HG03025 (cell line): ENCODE results near the gene PTPRQ.

ENCODE experiments used
- ATAC-seq: cut with Tn5 transposase; IDR thresholded peaks from one replicate; pipeline ENCODE4 v1.9.1; 2021; ENCODE audit warnings: mild to moderate bottlenecking, moderate library complexity; ENCODE audit not compliant: unreplicated experiment, low FRiP score

Gene PTPRQ

DNA sequence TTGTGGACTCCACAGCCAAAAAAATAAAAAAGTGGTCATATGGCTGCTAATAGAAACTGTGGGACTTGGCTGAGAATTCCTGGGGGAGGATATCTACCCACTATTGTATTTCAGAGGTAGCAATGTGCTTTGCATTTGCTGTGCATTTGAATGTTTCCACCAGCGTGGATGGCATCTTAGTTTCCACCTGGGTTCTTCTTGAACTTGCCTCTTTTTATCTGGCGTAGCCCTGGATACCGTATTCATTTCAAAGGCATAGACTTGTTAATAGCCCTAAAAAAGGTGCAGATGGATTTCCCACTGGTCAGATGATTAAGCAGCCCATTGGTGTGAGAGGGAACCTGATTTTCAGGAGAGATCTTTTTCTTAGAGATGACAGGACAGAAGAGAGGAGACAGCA, 270.8 kb downstream of the PTPRQ start:
- no peak for ATAC-seq

DNA sequence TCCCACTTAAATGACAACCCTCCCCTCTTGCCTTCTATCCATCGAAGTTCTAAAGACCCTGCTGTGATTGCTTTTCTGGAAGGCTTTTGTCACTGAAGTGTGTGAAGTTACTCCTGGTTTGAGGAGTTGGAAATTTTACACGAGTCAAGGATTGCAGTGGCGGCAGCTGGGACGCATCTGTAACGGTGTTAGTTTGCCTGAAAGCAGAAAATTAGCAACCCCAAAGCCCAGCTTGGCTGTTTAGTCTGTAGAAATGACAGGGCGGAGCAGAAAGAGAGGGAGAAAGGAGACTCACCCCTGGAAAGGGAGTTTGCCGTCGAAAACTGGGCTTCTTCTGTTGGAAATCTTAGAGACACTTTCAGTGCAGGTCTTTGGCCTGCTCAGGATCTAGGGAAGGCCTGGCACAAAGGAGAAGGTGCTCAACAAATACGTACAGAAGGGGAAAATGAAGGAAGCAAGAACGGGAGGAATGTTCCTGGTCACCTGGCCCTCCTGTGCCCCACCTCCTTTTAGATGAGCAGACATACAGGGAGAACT, 271.7 kb downstream of the PTPRQ start:
- no peak for ATAC-seq

DNA sequence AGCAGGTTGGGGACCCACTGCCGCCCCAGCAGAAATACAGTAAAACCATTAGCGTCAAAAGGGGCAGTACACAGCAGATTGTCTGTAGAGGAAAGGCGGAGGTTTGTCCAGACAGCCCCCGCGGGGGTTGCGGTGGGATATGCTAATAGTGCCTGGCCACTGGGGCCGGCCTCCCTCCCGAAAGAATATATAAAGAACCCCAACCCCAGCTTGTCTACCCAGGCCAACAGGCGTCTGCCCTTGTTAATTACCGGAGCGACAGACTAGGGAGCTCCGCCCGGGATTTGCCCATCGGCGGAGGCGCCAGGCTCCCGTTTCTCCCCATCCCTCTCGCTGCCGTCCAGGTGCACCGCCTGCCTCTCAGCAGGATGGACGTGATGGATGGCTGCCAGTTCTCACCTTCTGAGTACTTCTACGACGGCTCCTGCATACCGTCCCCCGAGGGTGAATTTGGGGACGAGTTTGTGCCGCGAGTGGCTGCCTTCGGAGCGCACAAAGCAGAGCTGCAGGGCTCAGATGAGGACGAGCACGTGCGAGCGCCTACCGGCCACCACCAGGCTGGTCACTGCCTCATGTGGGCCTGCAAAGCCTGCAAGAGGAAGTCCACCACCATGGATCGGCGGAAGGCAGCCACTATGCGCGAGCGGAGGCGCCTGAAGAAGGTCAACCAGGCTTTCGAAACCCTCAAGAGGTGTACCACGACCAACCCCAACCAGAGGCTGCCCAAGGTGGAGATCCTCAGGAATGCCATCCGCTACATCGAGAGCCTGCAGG, 272.8 kb downstream of the PTPRQ start, which contains the start of gene MYF5:
TSS of gene MYF5 (plus strand) at position 217 of the 774 bp plus-strand sequence. CDS start at position 369, 152 bp downstream.
- no peak for ATAC-seq

DNA sequence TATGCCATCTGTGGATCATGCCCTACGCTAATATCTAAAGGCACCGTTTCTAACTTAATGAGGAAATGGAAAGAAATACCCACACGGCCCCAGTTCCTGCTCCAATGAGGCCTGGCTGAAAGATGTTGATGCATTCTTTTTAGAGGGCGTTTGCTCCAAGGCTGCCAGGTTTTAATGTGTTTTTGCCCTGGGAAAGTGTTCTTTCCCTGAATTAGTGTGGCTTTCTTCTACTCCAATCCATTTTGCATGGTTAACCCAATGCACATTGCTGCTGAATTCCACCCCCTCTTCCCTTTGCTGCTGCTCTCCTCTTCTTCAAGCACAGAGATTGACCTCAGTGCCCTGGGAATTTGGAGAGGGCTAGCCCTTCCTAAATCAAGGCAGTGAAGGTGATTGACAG, 273.8 kb downstream of the PTPRQ start:
- ATAC-seq, result no peak

DNA sequence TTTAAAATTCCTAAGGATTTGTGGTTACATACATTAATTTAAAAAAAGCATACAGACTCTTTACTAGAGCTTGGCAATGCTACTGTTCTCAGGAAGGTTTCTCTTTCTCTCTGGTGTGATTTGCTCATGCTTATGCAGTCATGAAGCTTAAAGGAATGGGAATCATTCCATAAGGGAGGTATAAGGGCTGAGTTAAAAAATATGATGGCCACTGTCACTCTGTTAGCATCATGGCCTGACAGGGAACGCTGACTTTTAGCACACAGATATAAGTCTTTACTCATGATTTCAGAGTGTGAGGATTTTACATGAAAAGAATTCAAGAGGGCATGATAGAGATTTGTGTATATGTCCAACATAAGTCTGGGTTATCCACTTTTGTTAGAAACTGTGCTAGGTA, 276.5 kb downstream of the PTPRQ start:
- no peak for ATAC-seq

DNA sequence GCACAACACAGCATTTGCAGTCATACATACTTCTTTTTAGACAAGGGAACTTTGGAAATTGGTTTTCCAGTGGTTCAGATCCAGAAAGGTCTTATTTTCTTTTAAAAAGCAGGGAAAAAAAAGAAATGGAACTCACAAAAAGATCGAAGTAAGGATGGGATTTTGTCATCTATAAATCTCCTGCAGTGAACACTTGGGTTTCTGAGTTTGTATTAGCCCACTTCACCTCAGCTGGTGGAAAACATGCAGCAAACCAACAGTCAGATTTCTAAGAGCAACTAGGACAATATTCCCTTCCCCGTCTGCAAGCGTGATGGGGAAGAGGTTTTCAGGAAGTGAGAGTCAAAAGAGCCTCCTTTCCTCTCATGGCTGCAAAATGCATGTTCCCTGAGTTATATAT, 277.3 kb downstream of the PTPRQ start:
- no peak for ATAC-seq
